ENCODE measurements around the gene CACNA1H.

The CACNA1H gene

GRCh38 chr16:1121601-1122397 lies 31.1 kb upstream of the CACNA1H start:
- no peak for DNase-seq (ENCODE audit: extremely low spot score)
- ChIA-PET CTCF (interaction anchor here (0.6 kb wide), 1 partner anchor 19 kb away, joined by 3 read pairs; no protein-coding TSS in a partner anchor), POLR2A (no interaction called here)
- TF ChIP-seq ZNF384 (IDR thresholded peaks at IDR 0.05) (no peak), ELF4 (IDR thresholded peaks at IDR 0.05) (no peak), FOXK2 (IDR thresholded peaks at IDR 0.05) (no peak), BHLHE40 (IDR thresholded peaks at IDR 0.05; ENCODE audit: borderline replicate concordance) (no peak), LEF1 (IDR thresholded peaks at IDR 0.05; ENCODE audit: borderline replicate concordance) (no peak), SUZ12 (IDR thresholded peaks at IDR 0.05) (no peak), ARNT (IDR thresholded peaks at IDR 0.05) (no peak), TARDBP (IDR thresholded peaks at IDR 0.05) (no peak), NFRKB (IDR thresholded peaks at IDR 0.05) (no peak), L3MBTL2 (conservative IDR thresholded peaks at IDR 0.05) (no peak), SP1 (IDR thresholded peaks at IDR 0.05) (no peak), PKNOX1 (IDR thresholded peaks at IDR 0.05) (no peak), CTBP1 (IDR thresholded peaks at IDR 0.05; ENCODE audit: borderline replicate concordance) (no peak), FOXA1 (IDR thresholded peaks at IDR 0.05) (no peak), HDGF (IDR thresholded peaks at IDR 0.05; ENCODE audit: borderline replicate concordance) (no peak), FOXM1 (IDR thresholded peaks at IDR 0.05; ENCODE audit: borderline replicate concordance) (no peak)

GRCh38 chr16:1122398-1122765 lies 30.5 kb upstream of the CACNA1H start:
- DNase-seq (ENCODE audit: extremely low spot score), result no peak
- ChIA-PET POLR2A (no interaction called here), CTCF (interaction anchor here (0.6 kb wide), 1 partner anchor 19 kb away, joined by 3 read pairs; no protein-coding TSS in a partner anchor)
- TF ChIP-seq PKNOX1 (IDR thresholded peaks at IDR 0.05), result no peak
- no peak for TF ChIP-seq TARDBP (IDR thresholded peaks at IDR 0.05)
- TF ChIP-seq ELF4 (IDR thresholded peaks at IDR 0.05), result no peak
- TF ChIP-seq HDGF (IDR thresholded peaks at IDR 0.05; ENCODE audit: borderline replicate concordance), result no peak
- TF ChIP-seq LEF1 (IDR thresholded peaks at IDR 0.05; ENCODE audit: borderline replicate concordance), result no peak
- no peak for TF ChIP-seq ZNF384 (IDR thresholded peaks at IDR 0.05)
- no peak for TF ChIP-seq FOXK2 (IDR thresholded peaks at IDR 0.05)

GRCh38 chr16:1123525-1124230 lies 29.2 kb upstream of the CACNA1H start:
- TF ChIP-seq TARDBP (IDR thresholded peaks at IDR 0.05) (no peak), SP1 (IDR thresholded peaks at IDR 0.05) (no peak), SUZ12 (IDR thresholded peaks at IDR 0.05) (no peak), HDGF (IDR thresholded peaks at IDR 0.05; ENCODE audit: borderline replicate concordance) (no peak), ELF4 (IDR thresholded peaks at IDR 0.05) (no peak), FOXK2 (IDR thresholded peaks at IDR 0.05) (no peak), L3MBTL2 (conservative IDR thresholded peaks at IDR 0.05) (no peak), FOXA1 (IDR thresholded peaks at IDR 0.05) (no peak), LEF1 (IDR thresholded peaks at IDR 0.05; ENCODE audit: borderline replicate concordance) (no peak), ARNT (IDR thresholded peaks at IDR 0.05) (no peak), ZNF384 (IDR thresholded peaks at IDR 0.05) (no peak), NFRKB (IDR thresholded peaks at IDR 0.05) (no peak), PKNOX1 (IDR thresholded peaks at IDR 0.05) (no peak)
- no peak for DNase-seq (ENCODE audit: extremely low spot score)
- POLR2A ChIA-PET, result no interaction called here
- CTCF ChIA-PET, result no interaction called here

GRCh38 chr16:1124291-1124690 lies 28.6 kb upstream of the CACNA1H start:
- TF ChIP-seq NFRKB (IDR thresholded peaks at IDR 0.05) (no peak), BHLHE40 (IDR thresholded peaks at IDR 0.05; ENCODE audit: borderline replicate concordance) (no peak), L3MBTL2 (conservative IDR thresholded peaks at IDR 0.05) (no peak), ARNT (IDR thresholded peaks at IDR 0.05) (no peak), TARDBP (IDR thresholded peaks at IDR 0.05) (no peak), LEF1 (IDR thresholded peaks at IDR 0.05; ENCODE audit: borderline replicate concordance) (no peak), FOXA1 (IDR thresholded peaks at IDR 0.05) (no peak), ZNF384 (IDR thresholded peaks at IDR 0.05) (no peak), FOXK2 (IDR thresholded peaks at IDR 0.05) (no peak), ELF4 (IDR thresholded peaks at IDR 0.05) (no peak), FOXM1 (IDR thresholded peaks at IDR 0.05; ENCODE audit: borderline replicate concordance) (no peak), CTBP1 (IDR thresholded peaks at IDR 0.05; ENCODE audit: borderline replicate concordance) (no peak), SUZ12 (IDR thresholded peaks at IDR 0.05) (no peak), HDGF (IDR thresholded peaks at IDR 0.05; ENCODE audit: borderline replicate concordance) (no peak)
- POLR2A ChIA-PET, result no interaction called here
- CTCF ChIA-PET, result no interaction called here
- DNase-seq (ENCODE audit: extremely low spot score), result no peak

GRCh38 chr16:1124795-1125194 lies 28.1 kb upstream of the CACNA1H start:
- DNase-seq (ENCODE audit: extremely low spot score), result no peak
- TF ChIP-seq SUZ12 (IDR thresholded peaks at IDR 0.05) (no peak), ARNT (IDR thresholded peaks at IDR 0.05) (no peak), NFRKB (IDR thresholded peaks at IDR 0.05) (no peak), ZNF384 (IDR thresholded peaks at IDR 0.05) (no peak), FOXA1 (IDR thresholded peaks at IDR 0.05) (no peak), FOXM1 (IDR thresholded peaks at IDR 0.05; ENCODE audit: borderline replicate concordance) (no peak), SP1 (IDR thresholded peaks at IDR 0.05) (no peak), ELF4 (IDR thresholded peaks at IDR 0.05) (no peak), L3MBTL2 (conservative IDR thresholded peaks at IDR 0.05) (no peak), PKNOX1 (IDR thresholded peaks at IDR 0.05) (no peak), TARDBP (IDR thresholded peaks at IDR 0.05) (no peak), LEF1 (IDR thresholded peaks at IDR 0.05; ENCODE audit: borderline replicate concordance) (no peak), BHLHE40 (IDR thresholded peaks at IDR 0.05; ENCODE audit: borderline replicate concordance) (no peak), CTBP1 (IDR thresholded peaks at IDR 0.05; ENCODE audit: borderline replicate concordance) (no peak), HDGF (IDR thresholded peaks at IDR 0.05; ENCODE audit: borderline replicate concordance) (no peak), FOXK2 (IDR thresholded peaks at IDR 0.05) (no peak)
- ChIA-PET POLR2A (no interaction called here), CTCF (no interaction called here)
